Osteocyte (in vitro differentiated cells): ENCODE measurements around the gene SBNO1. TPM values are rescaled to one million over a fixed set of nuclear protein-coding genes. Genes with fewer than 3 reads are reported as not detected.

Source experiments
- DNase-seq: peaks from one replicate; pipeline ENCODE4 v3.0.0; 2021; ENCODE audit warnings: mixed read lengths; ENCODE audit not compliant: unreplicated experiment; ENCODE audit errors: extremely low spot score
- H3K27ac Mint-ChIP-seq: one replicate; pipeline ENCODE4 v1.8.0; 2021; ENCODE audit warnings: mild to moderate bottlenecking, mixed read lengths; ENCODE audit not compliant: unreplicated experiment
- H3K27me3 Mint-ChIP-seq: one replicate; pipeline ENCODE4 v1.8.0; 2021; ENCODE audit warnings: mixed read lengths; ENCODE audit not compliant: unreplicated experiment
- H3K36me3 Mint-ChIP-seq: one replicate; pipeline ENCODE4 v1.8.0; 2021; ENCODE audit warnings: mixed read lengths; ENCODE audit not compliant: unreplicated experiment
- H3K4me1 Mint-ChIP-seq: one replicate; pipeline ENCODE4 v1.8.0; 2021; ENCODE audit warnings: mixed read lengths; ENCODE audit not compliant: unreplicated experiment
- H3K4me3 Mint-ChIP-seq: one replicate; pipeline ENCODE4 v1.8.0; 2021; ENCODE audit warnings: mild to moderate bottlenecking, moderate library complexity, mixed read lengths; ENCODE audit not compliant: unreplicated experiment
- H3K9me3 Mint-ChIP-seq: one replicate; pipeline ENCODE4 v1.8.0; 2021; ENCODE audit warnings: mixed read lengths; ENCODE audit not compliant: unreplicated experiment
- total RNA-seq: library from RNA; stranded (reverse); gene quantifications from 2 replicates; pipeline ENCODE4 v1.2.1, GENCODE V29; 2021
- TF ChIP-seq, protein P1 (sequence below): fragments of 200-600 bp; sonication (generic); IDR thresholded peaks from 2 replicates; pipeline ENCODE4 v1.5.0; 2021; ENCODE audit warnings: antibody characterized with exemption, mild to moderate bottlenecking, moderate library complexity

Gene SBNO1
- total RNA-seq, 1 donor from 2014 or later, result 36.0 TPM

GRCh38 chr12:123390498-123391426 is 26.1 kb upstream of the SBNO1 start:
- TF ChIP-seq, protein P1, sequence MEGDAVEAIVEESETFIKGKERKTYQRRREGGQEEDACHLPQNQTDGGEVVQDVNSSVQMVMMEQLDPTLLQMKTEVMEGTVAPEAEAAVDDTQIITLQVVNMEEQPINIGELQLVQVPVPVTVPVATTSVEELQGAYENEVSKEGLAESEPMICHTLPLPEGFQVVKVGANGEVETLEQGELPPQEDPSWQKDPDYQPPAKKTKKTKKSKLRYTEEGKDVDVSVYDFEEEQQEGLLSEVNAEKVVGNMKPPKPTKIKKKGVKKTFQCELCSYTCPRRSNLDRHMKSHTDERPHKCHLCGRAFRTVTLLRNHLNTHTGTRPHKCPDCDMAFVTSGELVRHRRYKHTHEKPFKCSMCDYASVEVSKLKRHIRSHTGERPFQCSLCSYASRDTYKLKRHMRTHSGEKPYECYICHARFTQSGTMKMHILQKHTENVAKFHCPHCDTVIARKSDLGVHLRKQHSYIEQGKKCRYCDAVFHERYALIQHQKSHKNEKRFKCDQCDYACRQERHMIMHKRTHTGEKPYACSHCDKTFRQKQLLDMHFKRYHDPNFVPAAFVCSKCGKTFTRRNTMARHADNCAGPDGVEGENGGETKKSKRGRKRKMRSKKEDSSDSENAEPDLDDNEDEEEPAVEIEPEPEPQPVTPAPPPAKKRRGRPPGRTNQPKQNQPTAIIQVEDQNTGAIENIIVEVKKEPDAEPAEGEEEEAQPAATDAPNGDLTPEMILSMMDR, result no peak
- H3K27me3 Mint-ChIP-seq, result no peaks in the 10 kb centered on the region
- peak overlapping the region; percentile 85 for H3K27ac Mint-ChIP-seq
- H3K9me3 Mint-ChIP-seq, result no peaks in the 10 kb centered on the region
- peak overlapping the region; percentile 93 for H3K4me3 Mint-ChIP-seq
- H3K4me1 Mint-ChIP-seq, result peaks cover 24% of the 10 kb centered on the region
- peaks cover 23% of the 10 kb centered on the region for H3K36me3 Mint-ChIP-seq
- DNase-seq, result no peak

GRCh38 chr12:123389560-123390351 is 25.1 kb upstream of the SBNO1 start:
- no peak for DNase-seq
- Mint-ChIP-seq H3K9me3 (no peaks in the 10 kb centered on the region), H3K4me1 (peaks cover 30% of the 10 kb centered on the region), H3K4me3 (peak overlapping the region; percentile 93), H3K27me3 (no peaks in the 10 kb centered on the region), H3K27ac (peak overlapping the region; percentile 85), H3K36me3 (peaks cover 16% of the 10 kb centered on the region)
- TF ChIP-seq, protein P1, result peak; percentile 14

- H3K4me3 Mint-ChIP-seq, result no peak overlapping the region
- no peaks in the 10 kb centered on the region for H3K9me3 Mint-ChIP-seq
- no peak for DNase-seq
- H3K36me3 Mint-ChIP-seq, result peaks cover 13% of the 10 kb centered on the region
- H3K4me1 Mint-ChIP-seq, result peaks cover 32% of the 10 kb centered on the region
- TF ChIP-seq, protein P1, result no peak
- H3K27me3 Mint-ChIP-seq, result no peaks in the 10 kb centered on the region
- no peak overlapping the region for H3K27ac Mint-ChIP-seq
Observed at GRCh38 chr12:123388951-123389559, 24.4 kb upstream of the SBNO1 start.

GRCh38 chr12:123388177-123388950 is 23.7 kb upstream of the SBNO1 start:
- H3K27ac Mint-ChIP-seq, result peak overlapping the region; percentile 90
- peaks cover 35% of the 10 kb centered on the region for H3K4me1 Mint-ChIP-seq
- DNase-seq, result peak; percentile 91

More at GRCh38 chr12:123388177-123388950, 23.7 kb upstream of the SBNO1 start:
- Mint-ChIP-seq H3K9me3 (no peaks in the 10 kb centered on the region), H3K36me3 (peaks cover 13% of the 10 kb centered on the region), H3K27me3 (no peaks in the 10 kb centered on the region), H3K4me3 (peak overlapping the region; percentile 78)
- TF ChIP-seq, protein P1, result peak; percentile 41
